ENCODE results near the gene WASF2. TPM values are rescaled to one million over a fixed set of nuclear protein-coding genes. Genes with fewer than 3 reads are reported as not detected.
"Not testable (repeated sequence)": the region's sequence is repeated elsewhere in the genome, so short reads cannot be mapped to it uniquely, and the experiment has no call there.

Gene WASF2
- 10 to 100 TPM; 29.9 to 51.7 (median 41.3) TPM for polyA plus RNA-seq

GRCh38 chr1:27489973-27490741 lies at the start of gene WASF2:
TSS of gene WASF2 (minus strand) at chr1:27490167. CDS start at chr1:27428890, 61,277 bp downstream.
- WGBS, 3 donors: 0 to 1% (median 1%) methylated on average over 50 of the region's 50 CpGs
- H3K27ac ChIP-seq (ENCODE audit: low read depth, low read length): peak within 1 kb of the TSS; percentile 98

- H3K27ac ChIP-seq (ENCODE audit: low read depth, low read length): no peak overlapping the region
- WGBS, 3 donors: 50 to 77% (median 51%) methylated on average over 3 of the region's 3 CpGs
These were observed 48.8 kb upstream of the WASF2 start for GRCh38 chr1:27538793-27539192.

- WGBS, 3 donors: 93 to 98% (median 97%) methylated on average over 4 of the region's 4 CpGs
- not testable (repeated sequence) for H3K27ac ChIP-seq (ENCODE audit: low read depth, low read length)
These were observed 48.3 kb upstream of the WASF2 start for GRCh38 chr1:27538305-27538676.

GRCh38 chr1:27536767-27537166 lies 46.8 kb upstream of the WASF2 start:
- H3K27ac ChIP-seq (ENCODE audit: low read depth, low read length): no peak overlapping the region
- WGBS, 3 donors: 14 to 51% (median 50%) methylated on average over 11 of the region's 11 CpGs

GRCh38 chr1:27536010-27536757 lies 46.2 kb upstream of the WASF2 start:
- 66 to 76% (median 72%) methylated on average over 15 of the region's 15 CpGs for WGBS, 3 donors
- H3K27ac ChIP-seq (ENCODE audit: low read depth, low read length): no peak overlapping the region

GRCh38 chr1:27535386-27535785 lies 45.4 kb upstream of the WASF2 start:
- H3K27ac ChIP-seq (ENCODE audit: low read depth, low read length): no peak overlapping the region
- WGBS, 3 donors: 24 to 55% (median 26%) methylated on average over 2 of the region's 2 CpGs

GRCh38 chr1:27531959-27532685 lies 42.2 kb upstream of the WASF2 start:
- H3K27ac ChIP-seq (ENCODE audit: low read depth, low read length): no peak overlapping the region
- 80 to 89% (median 85%) methylated on average over 14 of the region's 14 CpGs for WGBS, 3 donors

- H3K27ac ChIP-seq (ENCODE audit: low read depth, low read length): no peak overlapping the region
- 96 to 100% (median 98%) methylated on average over 10 of the region's 10 CpGs for WGBS, 3 donors
These were observed 40.2 kb upstream of the WASF2 start for GRCh38 chr1:27530192-27530591.

GRCh38 chr1:27529704-27530018 lies 39.7 kb upstream of the WASF2 start:
- H3K27ac ChIP-seq (ENCODE audit: low read depth, low read length): peak overlapping the region; percentile 2
- 70 to 84% (median 80%) methylated on average over 5 of the region's 5 CpGs for WGBS, 3 donors

GRCh38 chr1:27528818-27529703 lies 39.1 kb upstream of the WASF2 start:
- H3K27ac ChIP-seq (ENCODE audit: low read depth, low read length): peak overlapping the region; percentile 2
- WGBS, 3 donors: 24 to 31% (median 28%) methylated on average over 17 of the region's 17 CpGs

GRCh38 chr1:27527890-27528817 lies 38.2 kb upstream of the WASF2 start:
- WGBS, 3 donors: 2 to 5% (median 4%) methylated on average over 51 to 71 of the region's 71 CpGs
- no peak overlapping the region for H3K27ac ChIP-seq (ENCODE audit: low read depth, low read length)

- WGBS, 3 donors: 23 to 37% (median 27%) methylated on average over 22 to 27 of the region's 27 CpGs
- no peak overlapping the region for H3K27ac ChIP-seq (ENCODE audit: low read depth, low read length)
These were observed 37.4 kb upstream of the WASF2 start for GRCh38 chr1:27527223-27527889.

GRCh38 chr1:27526569-27527222 lies 36.7 kb upstream of the WASF2 start:
- no peak overlapping the region for H3K27ac ChIP-seq (ENCODE audit: low read depth, low read length)
- WGBS, 3 donors: 46 to 64% (median 48%) methylated on average over 9 to 10 of the region's 10 CpGs

GRCh38 chr1:27525296-27526272 lies 35.6 kb upstream of the WASF2 start:
- H3K27ac ChIP-seq (ENCODE audit: low read depth, low read length): no peak overlapping the region
- 27 to 58% (median 34%) methylated on average over 13 to 16 of the region's 16 CpGs for WGBS, 3 donors

GRCh38 chr1:27523337-27524020 lies 33.5 kb upstream of the WASF2 start:
- WGBS, 3 donors: 62 to 71% (median 69%) methylated on average over 8 of the region's 8 CpGs

More at GRCh38 chr1:27523337-27524020, 33.5 kb upstream of the WASF2 start:
- no peak overlapping the region for H3K27ac ChIP-seq (ENCODE audit: low read depth, low read length)

Data from adipose tissue (tissue), 3 donors.